VCaP (cell line): ENCODE results near the gene CKLF.

Source experiments
- H3K27ac ChIP-seq: fragments of 450-650 bp; 2 replicates; pipeline ENCODE4 v1.5.1; 2017
- CTCF ChIP-seq: fragments of 450-650 bp; conservative IDR thresholded peaks from 2 replicates; pipeline ENCODE4 v1.5.1; 2017; ENCODE audit warnings: mild to moderate bottlenecking, moderate library complexity

Gene CKLF

GRCh38 chr16:66521252-66521713 lies 31.1 kb upstream of the CKLF start:
- H3K27ac ChIP-seq: no peak overlapping the region
- TF ChIP-seq CTCF: no peak

GRCh38 chr16:66521951-66522771 lies 30.2 kb upstream of the CKLF start:
- no peak for TF ChIP-seq CTCF
- H3K27ac ChIP-seq: no peak overlapping the region

- no peak for TF ChIP-seq CTCF
- no peak overlapping the region for H3K27ac ChIP-seq
Observed at GRCh38 chr16:66522816-66523590, 29.4 kb upstream of the CKLF start.

- H3K27ac ChIP-seq: no peak overlapping the region
- no peak for TF ChIP-seq CTCF
Observed at GRCh38 chr16:66523861-66524354, 28.5 kb upstream of the CKLF start.

- no peak overlapping the region for H3K27ac ChIP-seq
- TF ChIP-seq CTCF: no peak
Observed at GRCh38 chr16:66524601-66525164, 27.7 kb upstream of the CKLF start.

GRCh38 chr16:66525396-66526180 lies 26.8 kb upstream of the CKLF start:
- TF ChIP-seq CTCF: no peak
- no peak overlapping the region for H3K27ac ChIP-seq
